B cell (primary cell): ENCODE results near the gene PROB1. TPM values are rescaled to one million over a fixed set of nuclear protein-coding genes. Genes with fewer than 3 reads are reported as not detected.

Experiments
- ATAC-seq: fragments of 200-7000 bp; cut with Tn5 transposase; one replicate; pipeline ENCODE4 v1.10.0; 2021; ENCODE audit warnings: low read depth, mild to moderate bottlenecking, moderate number of reproducible peaks, moderate library complexity
- CTCF ChIA-PET: fragments of 350-600 bp; sonication (Branson Sonifier 250); formaldehyde crosslinking; loops from one replicate; lab custom pipeline; 2021; ENCODE audit warnings: antibody characterized with exemption, inconsistent platforms; lab: Charles Lee
- POLR2A ChIA-PET: fragments of 350-600 bp; sonication (Branson Sonifier 250); formaldehyde crosslinking; loops from one replicate; lab custom pipeline; 2021; ENCODE audit warnings: antibody characterized with exemption; lab: Charles Lee
- DNase-seq: peaks from one replicate; pipeline ENCODE4 v3.0.0; 2013
- H2AFZ ChIP-seq: 2 replicates; pipeline ENCODE4 v1.6.1; 2012; ENCODE audit warnings: mild to moderate bottlenecking, low read depth, low read length; ENCODE audit not compliant: insufficient read depth, poor library complexity, severe bottlenecking
- H3K27ac ChIP-seq, 2 donors: 1 replicate in 1 of 2; 2 replicates in 1 of 2; pipeline ENCODE4 v1.5.1; 2012 to 2013; ENCODE audit warnings: low read length in 2 of 2, mild to moderate bottlenecking in 2 of 2, moderate library complexity in 1 of 2
- H3K27me3 ChIP-seq, 4 experiments: fragments of 200-600 bp in 1 of 4; sonication (generic) in 1 of 4; replicated peaks in 1 of 4; 1 replicate in 2 of 4; 2 replicates in 2 of 4; pipeline versions ENCODE4 v1.6.1 to v1.7.0; 2013 to 2016; ENCODE audit warnings: low read length in 3 of 4, mild to moderate bottlenecking in 2 of 4, mixed read lengths in 1 of 4, moderate library complexity in 1 of 4; ENCODE audit not compliant: insufficient read depth in 4 of 4, control insufficient read depth in 3 of 4; ENCODE audit errors: control extremely low read depth in 1 of 4
- H3K36me3 ChIP-seq, 2 experiments: replicated peaks in 1 of 2; 1 replicate in 1 of 2; 2 replicates in 1 of 2; pipeline versions ENCODE4 v1.6.1 to v1.7.1; 2013; ENCODE audit warnings: low read length in 1 of 2; ENCODE audit not compliant: insufficient read depth in 2 of 2, control insufficient read depth in 1 of 2; ENCODE audit errors: control extremely low read depth in 1 of 2, extremely low read depth in 1 of 2
- H3K4me1 ChIP-seq, 2 donors: fragments of 200-600 bp in 1 of 2; sonication (generic) in 1 of 2; 1 replicate in 1 of 2; 2 replicates in 1 of 2; pipeline versions ENCODE4 v1.5.1 to v1.6.1; 2013 to 2017; ENCODE audit warnings: low read length in 2 of 2; ENCODE audit not compliant: control insufficient read depth in 2 of 2, insufficient read depth in 2 of 2
- H3K4me2 ChIP-seq: replicated peaks from 2 replicates; pipeline ENCODE3; 2012; ENCODE audit warnings: mild to moderate bottlenecking, low read depth, low read length; ENCODE audit not compliant: poor library complexity, severe bottlenecking
- H3K4me3 ChIP-seq, 5 experiments: fragments of 200-600 bp in 1 of 5; sonication (generic) in 1 of 5; 1 replicate in 3 of 5; 2 replicates in 2 of 5; pipeline versions ENCODE4 v1.5.1 to v1.7.0; 2011 to 2016; ENCODE audit warnings: low read length in 4 of 5, mild to moderate bottlenecking in 4 of 5, low read depth in 2 of 5, control low read depth in 1 of 5, moderate library complexity in 1 of 5; ENCODE audit not compliant: insufficient read depth in 1 of 5; ENCODE audit errors: control extremely low read depth in 1 of 5, extremely low read depth in 1 of 5
- H3K79me2 ChIP-seq: fragments of 200-600 bp; sonication (generic); one replicate; pipeline ENCODE4 v1.6.0; 2016; ENCODE audit warnings: low read length; ENCODE audit not compliant: control insufficient read depth, insufficient read depth
- H3K9ac ChIP-seq: fragments of 200-600 bp; sonication (generic); 2 replicates; pipeline ENCODE4 v1.6.1; 2017; ENCODE audit warnings: mild to moderate bottlenecking, low read length, moderate library complexity
- H3K9me3 ChIP-seq, 3 donors: one replicate each; pipeline versions ENCODE4 v1.6.1 to v1.7.1; 2013; ENCODE audit warnings: low read length in 2 of 3; ENCODE audit not compliant: control insufficient read depth in 2 of 3, insufficient read depth in 1 of 3; ENCODE audit errors: control extremely low read depth in 1 of 3
- H4K20me1 ChIP-seq: 2 replicates; pipeline ENCODE4 v1.6.0; 2012; ENCODE audit warnings: mild to moderate bottlenecking, low read length; ENCODE audit not compliant: insufficient read depth, control insufficient read depth, poor library complexity, severe bottlenecking
- H3K27ac Mint-ChIP-seq: one replicate; pipeline ENCODE4 v1.8.0; 2021; ENCODE audit warnings: mixed read lengths
- H3K27me3 Mint-ChIP-seq: one replicate; pipeline ENCODE4 v1.8.0; 2021; ENCODE audit warnings: mixed read lengths
- H3K4me1 Mint-ChIP-seq: one replicate; pipeline ENCODE4 v1.8.0; 2021; ENCODE audit warnings: mixed read lengths
- H3K4me3 Mint-ChIP-seq: one replicate; pipeline ENCODE4 v1.8.0; 2021; ENCODE audit warnings: mixed read lengths
- H3K9me3 Mint-ChIP-seq: one replicate; pipeline ENCODE4 v1.8.0; 2022; ENCODE audit warnings: mixed read lengths; ENCODE audit not compliant: insufficient read depth
- CTCF ChIP-seq: fragments of 200-600 bp; IDR thresholded peaks from one replicate; pipeline ENCODE4 v1.8.0; 2022; ENCODE audit warnings: antibody characterized with exemption, mild to moderate bottlenecking
- EZH2 ChIP-seq: IDR thresholded peaks from 2 replicates; pipeline ENCODE4 v1.6.1; 2012; ENCODE audit warnings: borderline replicate concordance, low read depth, mild to moderate bottlenecking, moderate library complexity, low read length; ENCODE audit not compliant: insufficient read depth, poor library complexity, severe bottlenecking
- WGBS: methylation state at CpG from one replicate; pipeline ENCODE4 v1.1.5; 2013; ENCODE audit warnings: missing lambda C conversion rate; ENCODE audit not compliant: insufficient coverage; 5-methylcytosine and 5-hydroxymethylcytosine counted together
- intact Hi-C: fragments of 100-400 bp; cut with micrococcal nuclease; formaldehyde crosslinking; loops from one replicate; pipeline ENCODE4 v1.10.0; 2022
- polyA plus RNA-seq: library from polyadenylated mRNA; depleted of rRNA; stranded (reverse); fragments of >200 nt; gene quantifications from 2 replicates; pipeline ENCODE4 v1.2.3, GENCODE V29; 2012
- total RNA-seq, 2 donors: library from RNA; stranded (reverse); fragments of 120-200 nt in 1 of 2; gene quantifications; 1 replicate in 1 of 2; 2 replicates in 1 of 2; pipeline versions ENCODE4 v1.2.3 to v1.2.4, GENCODE V29; 2013 to 2022

Gene PROB1
- total and polyA plus RNA-seq, 2 donors (not counting 1 experiment from before 2014, with no cell fraction given) = 1.2 to 3.7 TPM

- ATAC-seq (no peak), DNase-seq (no peak)
- no peaks in the 10 kb centered on the region for H3K9me3 ChIP-seq
- no peak overlapping the region for H3K4me2 ChIP-seq
- intact Hi-C loops = no loop called here
- TF ChIP-seq CTCF (no peak), EZH2 (no peak)
- Mint-ChIP-seq H3K9me3 (no peaks in the 10 kb centered on the region), H3K4me3 (no peak overlapping the region), H3K4me1 (no peaks in the 10 kb centered on the region), H3K27ac (no peak overlapping the region), H3K27me3 (no peaks in the 10 kb centered on the region)
- H3K27ac ChIP-seq = no peak overlapping the region
- H3K4me3 ChIP-seq = no peak overlapping the region
- ChIA-PET CTCF (no interaction called here), POLR2A (no interaction called here)
- H3K36me3 ChIP-seq = peaks cover 0 to 12% of the 10 kb centered on the region in 2 experiments
- H3K27me3 ChIP-seq = no peaks in the 10 kb centered on the region
- H3K4me1 ChIP-seq = no peaks in the 10 kb centered on the region
- no peak overlapping the region for H3K9ac ChIP-seq
- H3K79me2 ChIP-seq = no peaks in the 10 kb centered on the region
- no peak overlapping the region for H2AFZ ChIP-seq
- H4K20me1 ChIP-seq = no peaks in the 10 kb centered on the region
Measured at GRCh38 chr5:139415869-139416268, 21.0 kb upstream of the PROB1 start.

GRCh38 chr5:139415221-139415861 lies 20.4 kb upstream of the PROB1 start:
- Histone ChIP-seq H4K20me1 (no peaks in the 10 kb centered on the region), H3K4me3 (no peak overlapping the region), H2AFZ (no peak overlapping the region), H3K9ac (no peak overlapping the region), H3K36me3 (peaks cover 0 to 12% of the 10 kb centered on the region in 2 experiments), H3K79me2 (no peaks in the 10 kb centered on the region), H3K27me3 (no peaks in the 10 kb centered on the region), H3K9me3 (no peaks in the 10 kb centered on the region), H3K4me1 (no peaks in the 10 kb centered on the region), H3K4me2 (no peak overlapping the region), H3K27ac (no peak overlapping the region)
- H3K27me3 Mint-ChIP-seq = no peaks in the 10 kb centered on the region
- DNase-seq (no peak), ATAC-seq (no peak)
- H3K4me3 Mint-ChIP-seq = no peak overlapping the region
- no peak overlapping the region for H3K27ac Mint-ChIP-seq
- ChIA-PET POLR2A (no interaction called here), CTCF (no interaction called here)
- H3K9me3 Mint-ChIP-seq = no peaks in the 10 kb centered on the region
- WGBS = 88% methylated on average over 6 of the region's 8 CpGs
- intact Hi-C loops = no loop called here
- H3K4me1 Mint-ChIP-seq = no peaks in the 10 kb centered on the region
- no peak for TF ChIP-seq EZH2
- TF ChIP-seq CTCF = no peak
